Amniotic epithelial cell (primary cell): ENCODE data around the gene MLXIPL.
"Not testable (repeated sequence)": the region's sequence is repeated elsewhere in the genome, so short reads cannot be mapped to it uniquely, and the experiment has no call there.

ENCODE experiments used
- DNase-seq: peaks from one replicate; pipeline ENCODE4 v3.0.0-alpha.2; 2010; ENCODE audit warnings: low read depth

MLXIPL gene

DNA sequence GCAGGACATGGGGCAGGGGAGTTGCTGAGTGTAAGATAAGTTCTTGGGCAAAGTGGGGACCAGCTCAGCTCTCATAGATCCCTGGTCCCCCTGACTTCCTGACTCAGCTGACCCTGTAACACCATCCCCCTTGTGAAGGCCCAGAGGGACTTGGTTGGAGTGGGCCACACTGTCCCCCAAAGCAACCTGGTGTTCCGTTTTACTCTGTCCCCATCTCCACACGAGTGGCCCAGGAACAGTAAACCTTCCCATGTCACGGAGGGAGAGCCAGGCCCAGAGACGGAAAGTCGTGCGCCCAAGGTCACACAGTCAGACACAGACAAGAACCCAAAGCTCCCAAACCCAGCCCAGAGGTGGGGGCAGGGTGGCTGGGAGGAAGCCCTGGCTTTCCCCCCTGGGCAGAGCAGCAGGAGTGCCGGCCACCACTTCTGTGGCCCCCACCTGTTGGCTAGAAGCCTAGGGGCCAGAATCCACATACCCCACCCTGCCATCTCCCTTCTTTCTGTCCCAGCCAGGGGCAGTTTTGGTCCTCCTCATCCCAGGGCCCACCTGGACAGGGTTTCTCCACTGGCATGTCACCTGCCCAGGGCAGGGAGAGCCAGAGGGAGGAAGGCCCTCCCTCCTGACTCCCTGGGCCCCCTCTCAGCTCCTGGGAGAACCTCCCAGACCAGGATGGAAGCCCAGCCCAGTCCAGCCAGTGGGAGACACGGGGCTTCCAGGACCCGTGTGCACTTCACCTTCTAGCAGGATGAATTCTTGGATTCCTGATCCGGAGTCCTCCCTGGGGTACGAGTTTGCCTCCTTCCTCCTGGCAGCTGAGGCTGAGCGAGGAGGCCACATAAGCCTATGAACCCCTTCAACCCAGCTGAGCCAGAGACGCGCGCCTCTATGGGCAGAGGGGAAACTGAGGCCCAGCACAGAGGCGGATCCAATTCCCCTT, 22.7 kb upstream of the MLXIPL start:
- DNase-seq: no peak

DNA sequence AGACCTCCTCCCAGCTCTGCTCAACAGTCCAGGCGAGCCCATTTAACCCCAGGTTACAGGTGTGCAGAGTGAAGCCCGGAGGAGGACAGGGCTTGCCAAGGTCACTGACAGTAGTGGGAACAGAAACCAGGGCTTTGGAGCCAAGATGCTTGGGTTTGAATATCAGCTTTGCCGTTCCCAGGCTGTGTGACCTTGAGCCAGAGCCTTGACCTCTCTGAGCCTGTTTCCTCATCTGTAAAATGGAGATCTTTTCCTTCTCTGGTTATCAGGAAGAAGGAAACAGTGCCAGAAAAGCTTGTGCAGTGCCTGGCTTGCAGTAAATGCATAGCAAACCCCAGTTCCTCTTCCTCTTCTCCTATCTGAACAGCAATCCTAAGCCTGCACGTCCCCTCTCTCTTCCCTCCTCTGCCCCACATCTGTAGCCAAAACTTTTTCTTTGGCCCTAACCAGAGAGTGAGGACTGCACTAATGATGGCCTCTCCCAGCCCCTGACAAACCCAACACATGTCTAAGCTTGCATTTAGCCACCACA, 21.4 kb upstream of the MLXIPL start:
- DNase-seq: no peak

DNA sequence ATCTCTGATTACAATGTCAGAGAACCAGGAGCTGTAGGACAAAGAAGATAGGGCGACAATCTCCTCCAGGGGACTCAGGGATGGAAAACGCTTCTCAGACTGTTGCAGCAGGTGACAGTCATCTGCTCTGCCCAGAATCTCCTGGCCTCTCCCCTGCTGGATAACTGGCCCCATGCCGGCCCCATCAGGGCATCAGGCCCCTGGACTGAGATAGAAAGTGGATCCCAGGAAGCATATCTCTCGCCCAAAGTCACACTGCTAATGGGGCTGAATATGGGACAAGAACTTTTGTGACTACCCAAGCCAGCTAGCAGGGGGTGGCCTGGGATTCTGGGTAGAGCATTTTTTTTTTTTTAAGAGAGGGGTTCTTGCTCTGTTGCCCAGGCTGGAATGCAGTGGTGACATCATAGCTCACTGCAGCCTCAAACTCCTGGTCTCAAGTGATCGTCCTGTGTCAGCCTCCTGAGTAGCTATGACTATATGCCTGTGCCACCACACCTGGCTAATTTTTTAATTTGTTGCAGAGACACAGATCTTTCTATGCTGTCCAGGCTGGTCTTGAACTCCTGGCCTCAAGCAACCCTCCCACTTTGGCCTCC, 20.5 kb upstream of the MLXIPL start:
- no peak for DNase-seq

DNA sequence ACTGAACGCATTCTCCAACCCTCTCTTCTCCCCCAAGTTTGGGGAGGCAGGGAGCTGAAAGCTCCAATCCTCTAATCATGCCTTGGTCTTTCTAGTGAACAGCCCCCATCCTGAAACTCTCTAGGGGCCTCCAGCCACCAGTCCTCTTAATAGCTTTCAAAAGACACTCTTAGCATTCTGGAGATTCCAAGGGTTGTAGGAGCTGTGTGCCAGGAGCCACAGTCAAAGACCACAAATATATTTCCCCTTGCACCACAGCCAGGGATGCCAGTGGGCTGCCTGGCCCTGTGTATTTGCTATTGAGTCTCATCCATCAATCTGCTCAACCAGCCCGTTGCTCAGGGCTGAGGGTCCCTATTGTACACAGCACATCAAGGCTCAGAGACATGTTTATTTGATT, 18.5 kb upstream of the MLXIPL start:
- no peak for DNase-seq

DNA sequence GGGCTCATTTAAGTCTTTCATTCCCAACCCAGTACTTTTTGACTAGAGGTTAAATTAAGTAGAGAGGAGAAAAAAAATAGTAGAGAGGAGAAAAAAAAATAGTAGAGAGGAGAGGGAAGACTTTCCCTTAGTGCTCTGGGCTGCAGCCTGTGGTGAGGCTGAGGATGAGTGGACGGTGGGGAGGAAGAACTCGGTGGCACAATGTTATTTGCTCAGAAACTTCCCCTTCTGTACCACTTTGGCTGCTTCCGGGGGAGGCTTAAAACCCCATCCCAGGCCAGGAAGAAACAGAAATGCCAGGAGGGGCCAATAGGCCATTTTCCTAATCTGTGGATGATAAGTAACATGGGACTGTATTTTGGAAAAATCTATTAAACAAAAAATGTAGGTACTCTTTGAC, 14.6 kb upstream of the MLXIPL start:
- DNase-seq: no peak

DNA sequence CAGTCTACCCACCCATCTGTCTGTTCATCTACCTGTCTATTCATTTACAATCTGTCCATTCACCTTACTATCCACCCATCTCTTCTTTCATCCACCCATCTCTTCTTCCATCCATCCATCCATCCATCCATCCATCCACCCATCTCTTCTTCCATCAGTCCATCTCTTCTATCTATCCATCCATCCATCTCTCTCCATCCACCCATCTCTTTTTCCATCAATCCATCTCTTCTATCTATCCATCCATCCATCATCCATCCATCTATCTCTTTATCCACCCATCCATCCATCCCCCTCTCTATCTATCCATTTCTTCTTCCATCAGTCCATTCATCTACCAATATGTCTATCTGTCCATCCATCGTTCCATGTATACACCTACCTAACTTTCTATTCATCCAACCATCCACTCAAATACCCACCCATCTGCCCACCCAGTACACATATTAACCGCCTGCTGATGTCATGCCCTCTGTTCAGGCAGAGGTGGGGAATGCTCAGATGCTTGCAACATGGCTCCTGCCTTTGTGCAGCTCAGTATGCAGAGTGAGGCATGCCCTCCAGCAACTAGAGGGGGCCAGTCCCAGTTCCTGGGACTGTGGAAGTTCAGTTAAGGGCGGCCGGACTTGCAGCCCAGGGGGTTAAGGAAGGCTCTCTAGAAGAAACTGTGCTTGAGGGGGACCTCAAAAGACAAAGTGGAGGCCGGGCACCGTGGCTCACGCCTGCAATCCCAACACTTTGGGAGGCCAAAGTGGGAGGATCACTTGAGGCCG, 11.3 kb upstream of the MLXIPL start:
- no peak for DNase-seq

DNA sequence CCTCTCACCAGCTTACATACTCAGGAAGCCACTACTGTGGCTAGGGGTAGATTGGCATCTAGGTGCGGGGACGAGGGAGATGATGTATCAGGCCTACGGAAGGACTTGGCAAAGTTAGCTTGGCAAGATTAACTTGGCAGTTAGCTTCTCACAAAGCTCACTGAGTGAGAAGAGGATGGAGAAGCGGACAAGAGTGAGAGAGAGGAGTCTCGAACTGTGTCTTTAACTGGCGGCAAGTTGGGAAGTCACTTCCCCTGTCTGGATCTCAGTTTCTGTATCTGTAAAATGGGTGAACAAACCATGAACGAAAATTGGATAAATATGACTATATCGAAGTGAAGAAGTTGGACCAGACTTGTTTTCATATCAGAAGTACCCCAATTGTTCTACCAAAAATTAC, 9.5 kb upstream of the MLXIPL start:
- DNase-seq: no peak

DNA sequence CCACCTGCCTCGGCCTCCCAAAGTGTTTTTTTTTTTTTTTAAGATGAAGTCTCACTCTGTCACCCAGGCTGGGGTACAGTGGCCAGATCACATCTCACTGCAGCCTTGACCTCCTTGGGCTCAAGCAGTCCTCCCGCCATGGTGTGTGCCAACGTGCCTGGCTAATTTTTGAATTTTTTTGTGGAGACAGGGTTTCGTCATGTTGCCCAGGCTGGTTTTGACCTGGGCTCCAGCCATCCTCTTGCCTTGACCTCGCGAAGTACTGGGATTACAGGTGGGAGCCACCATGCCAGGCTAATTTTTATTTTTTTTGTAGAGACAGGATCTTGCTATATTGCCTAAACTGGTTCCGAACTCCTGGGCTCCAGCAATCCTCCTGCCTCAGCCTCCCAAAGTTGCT, 9.0 kb upstream of the MLXIPL start:
- no peak for DNase-seq

DNA sequence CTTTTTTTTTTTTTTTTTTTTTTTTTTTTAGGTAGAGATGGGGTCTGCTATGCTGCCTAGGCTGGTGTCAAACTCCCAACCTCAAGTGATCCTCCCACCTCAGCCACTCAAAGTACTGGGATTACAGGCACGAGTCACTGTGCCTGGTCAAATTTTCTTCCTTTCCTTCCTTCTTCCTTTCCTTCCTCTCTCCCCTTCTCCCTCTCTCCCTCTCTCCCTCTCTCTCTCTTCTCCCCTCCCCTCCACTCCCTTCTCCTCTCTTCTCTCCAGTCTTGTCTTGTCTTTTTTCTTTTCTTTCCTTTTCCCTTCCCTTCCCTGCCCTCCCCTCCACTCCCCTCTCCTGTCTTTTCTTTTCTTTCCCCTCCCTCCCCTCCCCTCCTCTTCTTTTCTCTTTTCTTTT, 7.2 kb upstream of the MLXIPL start:
- DNase-seq: no peak

DNA sequence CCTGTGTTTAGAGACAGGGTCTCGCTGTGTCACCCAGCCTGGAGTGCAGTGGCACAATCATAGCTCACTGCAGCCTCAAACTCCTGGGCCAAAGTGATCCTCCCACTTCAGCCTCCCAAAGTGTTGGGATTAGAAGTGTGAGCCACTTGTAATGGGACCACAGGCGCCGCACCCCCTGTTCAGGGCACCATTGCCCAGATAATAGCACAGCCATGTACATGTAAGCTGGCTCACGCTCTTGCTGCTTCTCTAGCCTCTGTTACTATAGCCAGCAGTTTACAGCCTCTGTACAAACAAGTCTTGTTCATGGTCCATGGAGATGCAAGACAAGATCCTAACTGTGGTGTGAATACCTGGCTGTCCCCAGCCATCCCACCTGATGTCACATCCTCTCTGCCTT, 4.2 kb upstream of the MLXIPL start:
- no peak for DNase-seq

DNA sequence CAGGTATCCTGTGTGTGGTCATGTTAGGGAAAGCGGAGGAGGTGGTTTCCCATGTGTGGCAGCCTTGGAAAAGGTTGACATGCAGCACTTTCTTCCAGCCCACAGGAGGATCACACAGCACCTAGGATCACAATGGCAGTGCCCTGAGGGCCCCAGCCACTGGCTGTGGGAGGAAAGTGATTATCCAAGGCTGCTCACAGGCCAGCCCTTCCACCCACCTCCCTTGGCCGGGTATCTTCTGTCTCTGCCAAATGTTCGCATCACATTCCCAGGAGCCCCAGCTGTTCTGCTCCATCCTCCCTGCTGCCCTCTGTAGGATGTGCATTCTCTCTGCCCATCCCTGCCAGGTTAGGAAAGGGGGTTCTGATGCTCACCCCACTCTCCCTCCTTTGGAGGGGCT, 2.5 kb upstream of the MLXIPL start:
- no peak for DNase-seq

DNA sequence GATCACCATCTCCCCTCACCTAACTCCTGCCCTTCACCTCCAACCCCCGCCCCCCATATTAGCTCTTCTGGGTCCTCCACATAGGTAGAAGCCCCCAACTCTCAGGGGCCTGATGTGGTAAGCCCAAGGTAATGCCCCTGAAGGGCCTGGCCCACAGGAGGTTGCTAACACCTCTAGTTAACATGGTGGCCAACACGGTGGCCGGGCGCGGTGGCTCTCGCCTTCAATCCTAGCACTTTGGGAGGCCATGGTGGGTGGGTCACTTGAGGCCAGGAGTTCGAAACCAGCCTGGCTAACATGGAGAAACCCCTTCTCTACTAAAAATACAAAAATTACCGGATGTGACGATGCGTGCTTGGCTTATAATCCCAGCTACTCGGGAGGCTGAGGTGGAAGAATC, 954 bp upstream of the MLXIPL start:
- DNase-seq: no peak

DNA sequence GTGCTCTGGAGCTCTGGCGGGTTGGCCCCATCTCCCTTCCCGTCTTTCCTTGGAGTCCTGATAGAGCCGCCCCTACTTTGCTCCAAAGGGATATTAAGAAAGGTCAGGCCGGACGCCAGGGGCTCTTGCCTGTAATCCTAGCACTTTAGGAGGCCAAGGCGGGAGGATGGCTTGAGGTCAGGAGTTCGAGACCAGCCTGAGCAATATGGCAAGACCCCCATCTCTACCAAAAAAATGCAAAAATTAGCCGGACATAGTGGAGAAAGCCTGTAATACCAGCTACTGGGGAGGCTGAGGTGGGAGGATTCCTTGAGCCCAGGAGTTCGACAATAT, 313 bp upstream of the MLXIPL start:
- no peak for DNase-seq

DNA sequence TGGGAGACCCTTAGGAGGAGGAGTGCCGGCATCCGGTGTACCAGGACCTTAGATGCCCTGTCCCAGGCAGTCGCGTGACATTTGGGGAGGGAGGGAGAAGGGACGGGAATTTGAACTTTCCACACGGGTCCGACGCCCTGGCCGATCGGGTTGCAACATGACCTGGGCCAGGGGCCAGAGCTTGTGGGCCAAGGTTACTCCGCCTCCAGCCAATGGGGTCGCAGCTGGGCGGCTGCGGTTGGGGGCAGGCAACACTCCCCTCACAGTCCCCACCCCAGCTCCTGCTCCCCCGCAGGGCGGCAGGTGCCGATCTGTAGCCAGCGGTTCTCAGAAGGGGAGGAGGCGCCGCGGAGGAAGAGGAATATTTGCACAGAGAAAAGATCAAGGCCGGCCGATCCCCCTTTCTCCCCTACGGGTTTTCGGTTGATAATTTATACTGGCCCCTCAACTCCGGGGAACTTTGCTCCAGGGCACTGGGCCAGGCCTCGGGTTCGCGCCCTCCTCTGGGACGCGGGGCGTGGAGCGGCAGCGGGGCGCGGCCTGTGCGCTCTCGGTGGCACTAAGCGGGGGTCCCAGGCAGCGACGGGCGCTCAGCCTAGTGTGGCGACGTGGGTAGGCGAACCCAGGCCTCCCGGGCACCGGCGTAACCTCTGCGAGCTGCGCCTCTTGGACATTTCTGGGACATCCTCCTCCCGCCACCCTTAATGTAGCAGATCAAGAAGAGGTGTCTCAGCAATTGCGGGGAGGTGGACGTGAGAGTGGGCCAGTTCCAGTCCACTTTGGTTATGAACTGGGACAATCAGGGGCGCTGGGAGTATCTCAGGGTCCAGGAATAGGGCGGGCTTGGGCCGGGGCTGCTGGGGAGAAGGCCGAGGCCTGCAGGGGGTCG, 1.2 kb downstream of the MLXIPL start:
- no peak for DNase-seq

DNA sequence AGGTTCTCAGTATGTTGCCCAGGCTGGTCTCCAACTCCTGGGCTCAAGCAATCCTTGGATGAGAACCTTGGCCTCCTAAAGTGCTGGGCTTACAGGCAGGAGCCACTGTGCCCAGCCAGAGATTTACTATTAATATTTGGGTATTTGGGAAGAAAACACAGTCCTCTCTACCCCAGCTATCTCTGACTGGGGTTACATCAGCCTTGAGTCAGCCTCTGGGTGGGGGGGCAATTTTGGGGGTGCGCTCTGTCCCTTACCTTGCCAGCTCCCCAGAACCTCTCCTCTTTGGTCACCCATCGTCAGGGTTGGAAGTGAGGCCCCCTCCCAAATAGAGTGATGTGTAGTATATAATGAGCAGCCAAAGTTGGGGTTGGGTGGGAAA, 1.8 kb downstream of the MLXIPL start:
- no peak for DNase-seq

DNA sequence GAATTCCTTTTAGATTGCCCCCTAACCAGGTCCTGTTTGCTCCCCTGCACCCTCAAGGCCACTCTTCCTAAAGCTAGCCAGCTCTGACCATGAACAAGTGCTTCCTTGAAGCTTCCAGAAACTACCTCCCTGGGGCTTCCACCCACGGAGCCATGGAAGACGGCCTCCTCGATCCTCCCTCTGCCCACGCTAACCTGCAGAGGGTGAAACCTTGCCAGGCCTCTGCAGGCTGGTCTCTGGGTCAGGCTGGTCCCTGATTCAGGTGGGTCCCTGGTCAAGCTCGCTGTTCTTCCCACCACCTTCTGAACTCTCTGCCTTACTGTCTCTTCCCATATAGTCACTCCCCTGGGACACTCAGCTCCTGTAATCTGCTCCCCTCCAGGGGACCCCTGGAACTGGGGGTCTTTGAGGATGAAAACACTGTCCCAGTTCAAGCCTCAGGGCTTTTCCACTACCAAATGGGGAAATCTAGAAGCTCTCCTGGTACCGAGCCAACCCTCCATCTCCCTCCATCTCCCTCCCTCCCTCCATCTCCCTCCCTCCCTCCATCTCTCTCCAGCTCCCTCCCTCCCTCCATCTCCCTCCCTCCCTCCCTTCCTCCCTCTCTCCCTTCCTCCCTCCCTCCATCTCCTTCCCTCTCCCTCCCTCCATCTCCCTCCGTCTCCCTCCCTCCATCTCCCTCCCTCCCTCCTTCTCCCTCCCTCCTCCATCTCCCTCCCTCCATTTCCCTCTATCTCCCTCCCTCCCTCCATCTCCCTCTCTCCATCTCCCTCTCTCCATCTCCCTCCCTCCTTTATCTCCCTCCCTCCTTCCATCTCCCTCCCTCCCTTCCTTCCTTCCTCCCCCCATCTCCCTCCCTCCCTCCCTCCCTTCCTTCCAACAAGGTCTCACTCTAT, 2.9 kb downstream of the MLXIPL start:
- DNase-seq: no peak

DNA sequence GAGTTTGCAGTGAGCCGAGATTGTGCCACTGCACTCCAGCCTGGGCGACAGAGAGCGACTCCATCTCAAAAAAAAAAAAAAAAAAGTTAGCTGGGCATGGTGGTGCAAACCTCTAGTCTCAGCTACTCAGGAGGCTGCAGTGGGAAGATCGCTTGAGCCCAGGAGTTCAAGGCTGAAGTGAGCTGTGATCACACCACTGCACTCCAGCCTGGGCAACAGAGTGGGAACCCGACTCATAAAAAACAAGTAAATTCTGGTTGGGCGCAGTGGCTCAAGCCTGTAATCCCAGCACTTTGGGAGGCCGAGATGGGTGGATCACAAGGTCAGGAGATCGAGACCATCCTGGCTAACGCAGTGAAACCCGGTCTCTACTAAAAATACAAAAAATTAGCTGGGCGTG, 4.9 kb downstream of the MLXIPL start:
- DNase-seq: not testable (repeated sequence)

DNA sequence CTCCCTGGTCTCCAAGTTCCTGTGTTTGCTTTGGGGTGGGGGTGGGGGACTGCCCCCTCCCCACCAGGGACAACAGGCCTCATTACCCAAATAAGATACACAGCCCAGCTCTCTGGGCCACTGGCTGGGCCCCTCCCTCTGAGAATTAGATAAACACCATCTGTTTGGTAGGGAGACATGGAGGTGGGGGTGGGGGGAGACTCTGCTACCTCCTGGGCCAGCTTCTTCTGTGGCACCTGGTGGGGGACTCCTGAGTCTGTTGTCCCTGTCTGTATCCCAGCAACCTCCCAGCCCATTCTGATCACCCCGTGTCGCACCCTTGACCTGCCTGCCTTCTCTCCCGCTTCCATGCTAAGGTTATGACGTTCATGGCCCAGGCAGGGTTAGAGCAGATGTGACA, 5.8 kb downstream of the MLXIPL start:
- no peak for DNase-seq

DNA sequence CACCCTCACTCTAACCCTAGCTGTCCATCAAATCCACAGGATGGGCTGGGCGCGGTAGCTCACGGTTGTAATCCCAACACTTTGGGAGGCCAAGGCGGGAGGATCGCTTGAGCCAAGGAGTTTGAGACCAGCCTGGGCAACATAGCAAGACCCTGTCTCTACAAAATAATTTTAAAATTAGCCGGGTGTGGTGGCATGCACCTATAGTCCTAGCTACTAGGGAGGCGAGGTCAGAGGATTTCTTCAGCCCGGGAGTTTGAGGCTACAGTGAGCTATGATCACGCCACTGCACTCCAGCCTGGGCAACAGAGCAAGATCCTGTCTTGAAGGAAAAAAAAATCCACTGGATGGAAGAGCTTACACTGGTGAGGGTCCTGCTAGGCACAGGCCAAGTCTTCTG, 6.8 kb downstream of the MLXIPL start:
- not testable (repeated sequence) for DNase-seq

DNA sequence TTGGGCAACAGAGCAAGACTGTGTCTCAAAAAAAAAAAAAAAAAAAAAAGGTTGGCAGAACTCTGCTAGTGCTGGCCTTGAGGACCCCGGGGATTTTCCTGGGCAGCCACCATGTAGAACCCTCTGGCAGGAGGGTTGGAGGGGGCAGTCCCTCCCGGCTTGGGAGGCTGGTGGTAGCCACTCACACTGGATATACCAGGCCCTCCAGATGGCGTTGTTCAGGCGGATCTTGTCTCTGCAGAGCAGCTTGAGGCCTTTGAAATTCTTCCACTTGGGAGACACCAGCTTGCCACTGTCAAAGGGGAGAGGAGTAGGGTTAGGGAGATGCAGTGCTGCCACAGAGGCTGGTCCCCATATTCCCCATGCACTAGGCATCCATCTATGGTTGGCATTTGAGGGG, 8.4 kb downstream of the MLXIPL start:
- DNase-seq: peak; percentile 21

DNA sequence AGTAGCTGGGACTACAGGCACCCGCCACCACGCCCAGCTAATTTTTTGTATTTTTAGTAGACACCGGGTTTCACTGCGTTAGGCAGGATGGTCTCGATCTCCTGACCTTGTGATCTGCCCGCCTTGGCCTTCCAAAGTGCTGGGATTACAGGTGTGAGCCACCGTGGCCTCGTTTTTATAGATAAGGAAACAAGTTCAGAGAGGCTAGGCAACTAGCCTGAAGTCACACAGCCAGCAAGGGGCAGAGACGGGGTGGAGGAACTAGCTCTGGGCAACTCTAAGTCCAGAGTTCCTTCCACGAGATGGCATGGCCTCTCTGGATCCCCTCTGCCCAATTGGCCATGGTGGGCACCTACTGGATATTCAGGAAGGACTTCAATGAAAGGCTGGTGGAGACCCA, 9.4 kb downstream of the MLXIPL start:
- not testable (repeated sequence) for DNase-seq
